ENCODE data around the gene TNNC2.

Gene TNNC2

GRCh38 chr20:45782890-45783289 lies 44.2 kb downstream of the TNNC2 start:
- no peak for DNase-seq (ENCODE audit: low read depth in 2 of 2)

GRCh38 chr20:45781391-45781931 lies 45.7 kb downstream of the TNNC2 start:
- DNase-seq (ENCODE audit: low read depth in 2 of 2): no peak

- no peak for DNase-seq (ENCODE audit: low read depth in 2 of 2)
These were observed 47.0 kb downstream of the TNNC2 start for GRCh38 chr20:45780159-45780558.

- DNase-seq (ENCODE audit: low read depth in 2 of 2): no peak
These were observed 47.8 kb downstream of the TNNC2 start for GRCh38 chr20:45779011-45779915.

- DNase-seq (ENCODE audit: low read depth in 2 of 2): no peak
These were observed 50.2 kb downstream of the TNNC2 start for GRCh38 chr20:45776931-45777330.

- DNase-seq (ENCODE audit: low read depth in 2 of 2): no peak
These were observed 51.7 kb downstream of the TNNC2 start for GRCh38 chr20:45775411-45775810.

GRCh38 chr20:45774945-45775344 lies 52.2 kb downstream of the TNNC2 start:
- no peak for DNase-seq (ENCODE audit: low read depth in 2 of 2)
